Muscle of back (tissue), 11 donors: ENCODE results near the gene IQCH. TPM values are rescaled to one million over a fixed set of nuclear protein-coding genes. Genes with fewer than 3 reads are reported as not detected.

ENCODE experiments used
- DNase-seq, 3 donors: peaks; one replicate each; pipeline versions ENCODE4 v3.0.0 to v3.0.0-alpha.2; 2013
- polyA plus RNA-seq, 10 donors: library from polyadenylated mRNA; unstranded; fragments of 120-200 nt; gene quantifications; one replicate each; pipeline ENCODE4 v1.2.1, GENCODE V29; 2013; ENCODE audit not compliant: insufficient read length in 10 of 10

IQCH gene
- polyA plus RNA-seq, 10 donors, result 0.62 to 1.5 (median 1.1) TPM

DNA sequence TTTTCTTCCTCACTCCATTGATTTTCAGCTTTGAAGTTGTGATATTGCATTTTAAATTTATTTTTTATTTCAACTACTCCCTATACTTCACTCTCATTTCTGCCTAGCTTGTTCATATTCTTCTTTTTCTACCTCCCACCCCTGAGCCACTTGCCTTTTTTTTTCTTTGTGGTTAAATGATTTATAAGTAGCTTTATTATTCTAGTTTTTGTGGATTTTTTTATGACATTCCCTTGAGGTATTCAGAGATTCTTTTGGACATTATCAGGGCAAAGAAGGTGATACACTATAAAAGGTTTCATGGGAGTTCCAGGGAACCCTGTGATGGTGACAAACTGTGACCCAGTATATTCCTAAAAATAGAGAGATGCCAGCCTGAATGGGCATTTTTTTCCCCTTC is 269.6 kb downstream of the IQCH start:
- DNase-seq, result no peak

DNA sequence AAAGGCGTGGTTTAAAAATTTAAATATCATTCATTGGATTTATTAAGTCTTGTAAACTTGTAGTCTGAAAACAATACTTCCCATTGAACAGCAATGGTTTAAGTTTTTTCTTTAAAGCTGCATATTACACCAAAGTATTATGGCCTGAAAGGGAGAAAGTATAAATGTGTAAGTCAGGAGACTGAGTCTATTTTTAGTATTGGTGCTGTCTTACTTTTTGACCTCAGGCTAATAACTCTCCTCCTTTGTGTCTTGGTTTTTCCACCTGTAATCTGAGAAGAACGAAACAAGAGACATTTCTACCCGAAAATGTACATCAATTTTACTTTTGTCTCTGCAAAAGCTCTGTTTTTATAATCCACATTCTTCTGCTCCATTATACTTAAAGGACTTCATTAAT is 273.9 kb downstream of the IQCH start:
- DNase-seq, result no peak

DNA sequence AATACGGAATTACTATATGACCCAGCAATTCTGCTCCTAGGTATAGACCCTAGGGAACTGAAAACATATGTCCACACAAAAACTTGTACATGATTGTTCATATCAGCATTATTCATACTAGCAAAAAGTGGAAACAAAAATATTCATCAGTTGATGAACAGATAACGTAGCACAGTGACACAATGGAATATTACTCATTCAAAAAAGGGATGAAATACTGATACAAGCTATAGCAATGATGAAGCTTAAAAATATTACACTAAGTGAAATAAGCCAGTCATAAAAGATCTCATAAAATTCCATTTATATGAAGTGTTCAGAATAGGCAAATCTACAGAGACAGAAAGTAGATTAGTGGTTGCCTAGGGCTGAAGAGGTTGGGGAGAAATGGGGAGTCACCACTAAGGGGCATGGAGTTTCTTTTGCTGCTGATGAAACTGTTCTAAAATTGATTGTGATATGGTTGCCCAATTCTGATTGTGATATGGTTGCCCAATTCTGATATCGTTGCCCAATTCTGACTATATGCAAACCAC is 276.9 kb downstream of the IQCH start:
- peak in 1 of 3 donors; percentile 66 for DNase-seq

DNA sequence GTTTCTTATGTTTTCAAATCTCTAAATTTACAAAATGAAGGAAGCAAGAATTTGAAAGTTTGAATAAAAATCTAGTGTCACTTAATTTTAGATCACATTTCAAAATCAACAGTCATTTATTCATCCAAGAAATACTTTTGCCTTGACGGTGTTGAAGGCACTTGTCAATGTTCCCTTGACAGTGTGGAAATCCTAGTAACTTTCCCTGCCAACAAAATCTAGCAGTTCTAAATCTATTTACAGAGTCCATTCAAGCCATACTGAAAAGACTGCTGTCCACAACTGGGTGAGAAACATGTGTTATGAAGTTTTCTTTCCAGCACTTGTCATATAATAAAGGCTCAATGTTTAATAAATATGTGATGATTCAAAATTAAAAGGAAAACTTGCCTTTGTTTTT is 279.3 kb downstream of the IQCH start:
- DNase-seq, result no peak

DNA sequence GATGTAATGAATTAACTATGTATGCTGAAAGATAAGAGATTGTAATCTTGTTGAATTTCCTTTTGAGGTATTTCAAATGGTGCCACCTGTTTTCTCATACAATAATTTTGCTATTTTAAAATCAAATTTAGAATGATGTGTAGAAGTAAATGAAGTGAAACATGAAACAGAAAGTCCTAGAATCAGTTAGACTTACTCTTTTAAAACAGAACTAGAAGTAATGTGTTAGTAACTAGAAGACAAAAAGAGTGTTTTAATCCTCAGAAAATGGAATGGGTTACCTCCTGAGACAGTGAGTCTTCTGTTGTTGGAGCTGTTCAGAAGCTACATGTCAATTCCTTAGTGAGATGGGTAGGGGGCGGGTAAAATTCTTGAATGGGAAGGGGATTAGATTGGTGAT is 279.8 kb downstream of the IQCH start:
- no peak for DNase-seq

DNA sequence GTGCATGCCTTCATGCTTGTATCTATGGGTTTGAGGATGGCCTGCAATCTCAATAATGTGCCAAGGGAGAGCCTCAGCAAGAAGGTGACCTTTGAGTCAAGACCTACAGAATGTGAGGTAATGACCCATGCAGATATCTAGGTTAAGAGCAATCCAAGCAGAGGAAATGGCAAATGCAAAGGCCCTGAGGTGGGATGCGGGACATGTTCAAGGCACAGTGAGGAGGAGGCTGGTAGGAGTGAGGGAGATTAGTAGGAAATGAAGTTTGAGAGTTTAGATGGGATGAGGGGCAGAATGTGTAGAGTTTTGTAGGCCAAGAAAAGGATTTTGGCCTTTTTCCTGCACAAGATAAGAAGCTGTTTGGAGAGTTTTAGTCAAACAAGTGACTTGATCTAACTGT is 283.2 kb downstream of the IQCH start:
- no peak for DNase-seq

DNA sequence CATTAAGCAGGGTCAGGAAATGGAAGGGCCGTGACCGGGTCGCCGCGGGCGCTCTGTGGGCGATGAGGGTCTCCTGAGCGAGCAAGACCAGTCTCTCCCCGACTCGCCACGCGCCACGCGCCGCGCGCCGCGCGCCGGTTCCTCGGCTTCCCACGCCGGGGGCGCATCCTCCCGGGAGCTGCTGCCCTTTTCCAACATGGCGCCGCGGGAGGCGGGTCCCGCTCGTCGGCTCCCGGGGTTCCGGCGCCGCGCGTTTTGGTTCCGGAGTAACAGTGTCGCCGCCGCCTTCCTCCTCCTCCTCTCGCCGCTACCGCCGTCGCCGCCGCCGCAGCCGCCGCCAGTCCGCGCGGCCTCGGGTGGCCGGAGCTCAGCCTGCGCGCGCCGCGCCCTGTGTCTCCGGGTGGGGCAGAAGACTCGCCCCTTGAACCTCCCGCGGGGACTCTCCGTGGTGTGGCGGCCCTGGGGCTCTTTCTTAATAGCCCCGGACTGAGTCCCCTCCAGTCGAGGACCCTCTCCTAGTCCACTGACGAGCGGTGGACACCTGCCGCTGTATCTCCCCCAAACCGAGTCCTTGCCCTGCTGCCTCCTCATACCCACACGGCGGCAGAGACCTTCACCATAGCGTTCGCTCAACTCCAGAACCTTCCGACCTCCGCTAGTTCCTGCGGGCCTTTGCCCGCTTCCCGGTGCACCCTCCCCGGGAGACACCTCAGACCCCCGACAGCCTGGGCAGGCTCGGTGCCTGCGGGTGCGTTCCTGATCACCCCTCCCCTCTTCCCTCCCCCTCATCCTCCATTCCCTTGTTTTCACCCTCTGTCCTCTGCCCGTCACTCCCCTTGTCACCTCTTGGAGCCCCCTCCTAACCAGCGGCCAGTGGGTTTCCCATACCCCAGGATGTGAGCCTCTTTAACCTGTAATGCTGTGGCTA is 288.1 kb downstream of the IQCH start, which contains the start of gene MAP2K5:
Gene MAP2K5, plus strand, starts transcription at position 284 of the 928 bp plus-strand sequence. Its CDS starts 633 bp downstream, at position 917.
- peak; percentile 72 to 94 (median 87) for DNase-seq

DNA sequence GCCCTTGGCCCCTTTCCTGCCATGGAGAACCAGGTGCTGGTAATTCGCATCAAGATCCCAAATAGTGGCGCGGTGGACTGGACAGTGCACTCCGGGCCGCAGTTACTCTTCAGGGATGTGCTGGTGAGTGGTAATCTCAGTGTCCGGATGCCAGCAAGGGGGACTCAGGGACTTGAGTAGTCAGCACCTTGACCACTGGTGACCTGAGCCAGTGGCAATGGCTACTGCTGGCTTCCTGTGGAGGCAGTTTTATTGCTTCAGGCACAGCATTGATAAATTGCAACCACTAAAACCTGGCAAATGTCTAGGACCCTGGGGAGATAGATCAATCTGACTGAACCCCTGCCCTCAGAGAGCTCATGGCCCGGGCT is 288.7 kb downstream of the IQCH start:
- DNase-seq, result no peak

DNA sequence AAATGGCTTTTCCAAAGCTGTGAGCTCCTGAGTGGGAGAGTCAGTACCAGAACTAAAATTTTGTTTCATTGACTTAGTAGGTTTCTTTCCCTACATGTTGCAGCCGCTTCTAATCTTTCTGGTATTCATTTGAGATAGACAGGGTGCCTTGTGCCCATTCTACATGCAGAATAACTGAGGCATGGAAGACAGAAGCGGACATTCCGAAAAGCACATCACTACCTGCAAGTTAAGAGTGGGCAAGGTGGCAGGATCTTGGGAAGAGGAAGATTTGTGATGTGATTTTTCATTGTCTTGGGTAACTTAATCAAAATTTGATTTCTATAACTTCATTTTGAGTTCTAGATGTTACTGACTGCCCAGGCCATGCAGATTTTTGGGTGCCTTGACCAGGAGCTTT is 289.9 kb downstream of the IQCH start:
- DNase-seq, result no peak

DNA sequence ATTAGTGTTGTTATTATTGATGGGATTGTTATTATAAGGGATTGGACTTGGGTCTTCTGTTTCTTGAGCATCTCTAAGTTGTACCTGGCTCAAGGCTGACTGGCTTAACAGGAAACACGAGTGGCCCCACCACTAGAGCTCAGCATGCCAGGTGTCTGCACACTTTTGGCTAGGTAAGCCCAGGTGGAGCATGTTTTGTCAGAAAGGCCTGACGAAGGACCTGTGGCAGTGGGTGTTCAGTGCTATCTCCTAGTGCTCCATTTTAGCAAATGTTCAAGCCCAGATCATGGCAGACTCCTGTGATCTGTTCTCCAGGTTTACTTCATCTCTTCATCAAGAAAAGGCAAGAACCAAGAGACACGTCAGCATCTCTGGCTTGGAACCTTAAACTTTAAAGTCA is 291.3 kb downstream of the IQCH start:
- no peak for DNase-seq

DNA sequence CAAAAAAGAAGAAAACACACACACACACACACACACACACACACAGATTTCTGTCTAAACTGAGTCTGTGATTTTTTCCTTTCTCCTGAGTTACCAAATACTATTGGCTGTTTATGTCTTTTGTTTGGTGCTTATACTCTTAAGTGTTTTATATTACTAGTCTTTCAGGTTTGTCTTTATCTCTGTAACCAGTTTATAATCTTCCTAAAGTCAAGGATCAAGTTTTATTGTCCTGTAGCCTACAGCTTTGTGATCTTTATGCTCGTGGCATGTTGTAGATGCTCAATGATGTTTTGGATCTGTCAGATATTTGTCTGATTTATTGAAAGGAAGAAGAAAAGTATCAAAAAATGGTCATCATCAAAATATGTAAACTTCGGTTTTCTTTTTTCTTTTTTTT is 292.5 kb downstream of the IQCH start:
- no peak for DNase-seq

DNA sequence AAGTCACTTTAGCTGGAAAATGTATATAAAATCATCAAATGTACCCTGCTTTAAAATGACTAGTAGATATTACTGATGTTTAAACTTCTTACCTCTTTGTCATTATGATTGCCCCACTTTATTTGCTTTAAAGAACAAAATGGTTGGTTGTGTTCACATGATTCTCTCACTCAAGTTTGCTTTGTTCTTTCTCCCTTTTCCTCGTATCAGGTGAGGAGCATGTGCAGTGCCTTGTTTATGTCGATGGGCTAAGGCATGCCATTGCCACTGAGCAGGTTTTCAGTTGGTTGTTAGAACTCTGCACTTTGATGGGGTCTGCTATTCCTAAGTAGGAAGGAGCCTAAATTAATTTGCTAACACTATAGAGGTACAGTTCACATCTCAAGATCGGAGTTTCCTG is 293.2 kb downstream of the IQCH start:
- no peak for DNase-seq

DNA sequence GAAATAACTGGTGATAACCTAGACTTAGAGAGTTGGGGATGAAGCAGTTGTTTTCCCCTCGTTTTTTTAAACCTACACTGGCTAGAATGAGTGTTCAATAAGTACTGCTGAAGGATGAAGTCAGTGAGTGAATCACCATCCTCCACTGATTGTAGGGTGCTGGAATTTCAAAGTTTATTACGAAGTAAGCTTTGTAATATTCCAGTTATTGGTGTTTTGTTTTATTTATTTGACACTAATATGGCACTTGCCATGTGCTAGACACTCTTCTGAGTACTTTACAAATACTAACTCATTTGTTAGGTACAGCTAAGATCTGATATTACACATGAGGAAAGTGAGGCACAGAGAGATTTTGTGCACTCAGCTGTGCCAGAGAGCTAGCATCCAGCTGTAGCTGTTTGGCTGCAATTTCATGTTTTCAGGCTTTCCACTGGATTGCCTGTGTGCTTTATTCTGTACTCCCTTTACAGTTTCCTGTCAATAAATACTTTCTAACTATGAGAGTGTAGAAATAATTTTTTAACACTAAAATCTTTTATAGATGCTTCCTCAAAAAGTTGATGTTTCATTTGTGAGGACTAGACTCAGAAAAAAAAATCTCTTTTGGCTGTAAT is 293.8 kb downstream of the IQCH start:
- DNase-seq, result peak in 2 of 3 donors; percentile 46 to 66

DNA sequence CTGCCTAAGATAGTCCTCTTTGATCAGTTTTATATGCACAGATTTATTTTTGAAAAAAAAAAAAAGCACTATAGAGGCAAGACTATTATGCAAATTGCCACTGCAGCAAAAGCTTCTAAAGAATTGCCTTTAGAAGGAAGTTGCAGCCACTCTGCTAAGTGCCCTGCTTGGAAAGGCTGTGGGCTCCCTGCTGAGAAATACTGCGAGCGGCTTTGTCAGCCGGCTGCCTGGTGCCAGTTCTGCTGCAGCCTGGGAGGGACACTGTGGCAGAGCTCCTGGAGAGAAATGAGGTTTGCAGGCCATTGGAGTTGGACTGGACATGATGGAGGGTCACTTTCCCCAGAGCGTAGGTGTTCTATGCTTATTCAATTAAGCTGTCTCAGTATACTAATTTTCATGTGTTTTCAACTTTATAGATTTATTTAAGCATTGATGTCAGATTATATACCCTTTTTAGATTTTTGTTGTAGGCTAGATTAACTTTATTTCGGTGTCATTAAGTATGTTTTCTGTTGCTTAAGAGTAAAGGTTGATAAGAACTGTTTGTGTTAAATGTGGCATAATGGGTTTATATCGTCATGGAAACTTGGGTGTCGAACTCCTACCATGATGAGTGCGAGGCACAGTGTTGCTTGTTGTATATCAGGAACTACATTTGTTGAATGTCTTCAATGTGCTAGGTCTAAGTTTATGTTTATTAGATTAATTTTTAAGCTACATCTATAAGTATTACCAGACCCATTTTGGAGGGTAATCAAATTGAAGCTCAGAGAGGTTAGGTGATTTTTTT is 294.5 kb downstream of the IQCH start:
- peak; percentile 30 to 44 (median 36) for DNase-seq

DNA sequence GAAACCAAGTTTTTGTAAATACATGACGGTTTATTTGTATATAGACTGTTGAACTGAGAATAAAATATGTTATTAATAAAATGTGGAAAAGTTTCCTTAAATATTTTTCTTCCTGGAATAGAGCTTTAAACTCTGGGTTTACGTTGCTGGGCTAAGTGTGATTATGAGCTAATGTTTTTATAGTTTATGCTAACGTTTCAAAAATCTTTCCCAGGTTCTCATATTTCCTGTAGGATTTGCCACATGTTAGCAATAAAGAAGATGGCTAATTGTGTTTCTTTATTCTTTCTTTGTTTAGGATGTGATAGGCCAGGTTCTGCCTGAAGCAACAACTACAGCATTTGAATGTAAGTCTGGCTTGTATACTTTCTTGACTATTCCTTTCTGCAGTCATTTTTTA is 295.1 kb downstream of the IQCH start:
- no peak for DNase-seq

DNA sequence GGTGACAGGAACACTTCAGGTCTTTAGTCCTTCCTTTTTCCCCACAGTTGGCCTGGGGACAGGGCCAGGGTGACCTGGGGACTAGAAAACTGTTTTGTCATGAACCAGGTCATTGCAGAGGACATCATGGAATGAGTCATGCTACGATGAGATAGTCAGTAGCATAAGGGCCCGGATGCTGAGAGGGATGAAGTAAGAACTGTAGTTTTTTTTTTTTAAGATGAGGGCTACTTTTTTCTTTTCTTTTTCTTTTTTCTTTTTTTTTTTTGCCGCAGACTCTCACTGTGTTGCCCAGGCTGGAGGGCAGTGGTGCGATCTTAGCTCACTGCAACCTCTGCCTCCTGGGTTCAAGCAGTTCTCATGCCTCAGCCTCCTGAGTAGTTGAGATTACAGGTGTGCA is 295.9 kb downstream of the IQCH start:
- DNase-seq, result no peak

DNA sequence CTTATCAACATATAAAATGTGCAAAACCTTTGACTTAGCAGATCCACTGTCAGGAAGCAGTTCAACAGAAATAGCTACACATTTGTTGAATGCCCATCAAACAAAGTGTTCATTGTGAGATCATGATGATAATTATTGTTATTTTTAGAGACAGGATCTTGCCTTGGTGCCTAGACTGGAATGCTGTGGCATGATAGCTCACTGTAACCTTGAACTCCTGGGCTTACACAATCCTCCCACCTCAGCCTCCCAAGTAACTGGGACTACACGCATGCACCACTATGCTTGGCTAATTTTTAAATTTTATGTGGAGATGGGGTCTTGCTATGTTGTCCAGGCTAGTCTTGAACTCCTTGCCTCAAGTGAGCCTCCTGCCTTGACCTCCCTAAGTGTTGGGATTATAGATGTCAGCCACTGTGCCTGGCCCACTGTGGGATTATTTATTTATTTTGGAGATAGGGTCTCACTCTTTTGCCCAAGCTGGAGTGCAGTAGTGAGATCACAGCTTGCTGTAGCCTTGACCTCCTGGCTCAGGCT is 296.7 kb downstream of the IQCH start:
- DNase-seq, result no peak
